ENCODE measurements around the gene TEAD3. TPM values are rescaled to one million over a fixed set of nuclear protein-coding genes. Genes with fewer than 3 reads are reported as not detected.

TEAD3 gene
- total and polyA plus RNA-seq, 12 donors, result 27.9 to 54.4 (median 34.4) TPM

DNA sequence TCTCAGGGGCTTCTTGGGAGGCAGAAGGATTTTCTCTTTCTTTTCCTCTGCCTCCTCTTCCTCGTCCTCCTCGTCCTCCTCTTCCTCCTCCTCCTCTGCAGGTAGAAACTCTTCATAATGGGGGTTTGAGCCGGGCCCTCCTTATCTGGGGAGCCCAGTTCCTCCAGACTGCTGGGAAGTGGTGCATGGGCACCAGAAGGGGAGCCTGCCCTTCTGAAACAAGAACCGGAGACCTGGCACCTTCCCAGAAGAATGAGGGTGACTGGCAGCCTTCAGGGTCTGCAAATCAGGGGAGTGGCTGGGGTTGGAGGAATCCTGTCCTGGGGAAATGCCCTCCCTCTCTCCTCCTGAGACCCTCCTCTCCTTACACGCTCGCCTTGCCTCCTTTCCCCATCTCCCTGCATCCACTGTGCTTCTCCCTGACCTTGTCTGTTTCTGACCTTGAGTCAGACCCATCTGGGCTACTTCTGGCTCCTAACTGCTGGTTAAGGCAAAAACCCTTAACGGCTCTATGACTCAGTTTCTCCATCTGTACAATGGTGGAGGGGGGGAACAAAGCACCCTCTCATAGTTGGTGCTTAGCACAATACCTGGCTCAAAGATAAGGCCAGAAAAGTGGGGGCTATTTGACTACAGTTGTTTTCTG, 14.2 kb upstream of the TEAD3 start:
- intact Hi-C loops (cut with DNase I), result no loop called here
- no peak for ATAC-seq
- peaks cover 0 to 67% (median 51%) of the 10 kb centered on the region in 7 donors for H3K27me3 ChIP-seq
- TF ChIP-seq CTCF (IDR thresholded peaks at IDR 0.05), result no peak
- no peaks in the 10 kb centered on the region for H3K9me3 ChIP-seq
- WGBS, 2 donors, result 72 to 78% methylated on average over 7 of the region's 7 CpGs
- H3K27ac ChIP-seq, result no peak overlapping the region
- H3K36me3 ChIP-seq, result no peaks in the 10 kb centered on the region
- H3K4me1 ChIP-seq, result peaks cover 0 to 10% (median 4%) of the 10 kb centered on the region in 9 donors
- no peak for DNase-seq
- peak overlapping the region in 4 of 10 donors; percentile 22 to 32 (median 28) for H3K4me3 ChIP-seq

- H3K9me3 ChIP-seq, result no peaks in the 10 kb centered on the region
- peaks cover 0 to 91% (median 58%) of the 10 kb centered on the region in 7 donors for H3K27me3 ChIP-seq
- no peaks in the 10 kb centered on the region for H3K36me3 ChIP-seq
- no peak overlapping the region for H3K27ac ChIP-seq
- DNase-seq, result no peak
- H3K4me1 ChIP-seq, result peaks cover 0 to 10% (median 4%) of the 10 kb centered on the region in 9 donors
- 53 to 64% methylated on average over 5 of the region's 5 CpGs for WGBS, 2 donors
- TF ChIP-seq CTCF (IDR thresholded peaks at IDR 0.05), result no peak
- intact Hi-C loops (cut with DNase I), result no loop called here
- H3K4me3 ChIP-seq, result no peak overlapping the region
- ATAC-seq, result no peak
These were observed 11.7 kb upstream of the TEAD3 start for GRCh38 chr6:35508542-35508941.

DNA sequence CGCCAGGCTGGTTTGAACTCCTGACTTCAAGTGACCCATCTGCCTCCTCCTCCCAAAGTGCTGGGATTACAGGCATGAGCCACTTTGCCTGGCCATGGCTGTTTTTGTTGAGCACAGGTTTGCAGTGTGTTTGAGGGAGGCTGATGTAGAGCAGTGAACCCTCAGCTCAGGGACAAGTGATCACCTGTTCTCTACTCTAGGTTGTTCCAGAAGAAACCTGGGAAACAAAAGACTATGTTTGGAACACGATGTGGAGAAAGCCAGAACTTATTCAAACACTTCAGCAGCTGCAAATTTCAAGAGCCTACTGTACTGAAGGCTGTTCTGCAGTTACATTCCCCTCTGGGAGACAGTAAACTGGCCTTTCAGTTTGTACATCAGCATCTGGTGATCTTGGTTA, 11.1 kb upstream of the TEAD3 start:
- H3K4me1 ChIP-seq, result peaks cover 0 to 10% (median 4%) of the 10 kb centered on the region in 9 donors
- 75 to 85% methylated on average over 2 of the region's 2 CpGs for WGBS, 2 donors
- no peak for TF ChIP-seq CTCF (IDR thresholded peaks at IDR 0.05)
- intact Hi-C loops (cut with DNase I), result no loop called here
- H3K27me3 ChIP-seq, result peaks cover 0 to 95% (median 54%) of the 10 kb centered on the region in 7 donors
- DNase-seq (no peak), ATAC-seq (no peak)
- no peaks in the 10 kb centered on the region for H3K36me3 ChIP-seq
- H3K4me3 ChIP-seq, result no peak overlapping the region
- no peak overlapping the region for H3K27ac ChIP-seq
- no peaks in the 10 kb centered on the region for H3K9me3 ChIP-seq

GRCh38 chr6:35507221-35507620, 10.3 kb upstream of the TEAD3 start:
- Histone ChIP-seq H3K9me3 (no peaks in the 10 kb centered on the region), H3K27ac (no peak overlapping the region), H3K4me3 (no peak overlapping the region), H3K4me1 (peaks cover 0 to 10% (median 4%) of the 10 kb centered on the region in 9 donors), H3K36me3 (no peaks in the 10 kb centered on the region), H3K27me3 (peaks cover 0 to 95% (median 52%) of the 10 kb centered on the region in 7 donors)
- ATAC-seq, result no peak
- no peak for DNase-seq
- intact Hi-C loops (cut with DNase I), result no loop called here
- 91 to 94% methylated on average over 2 of the region's 2 CpGs for WGBS, 2 donors
- no peak for TF ChIP-seq CTCF (IDR thresholded peaks at IDR 0.05)

Data from heart right ventricle (tissue), 16 donors.